Lower leg skin (tissue), 3 donors: Measurements from ENCODE around the gene NAA20.

Experiments
- CTCF ChIP-seq, 3 donors: fragments of 450-650 bp; IDR thresholded peaks; one replicate each; pipeline ENCODE4 v1.5.1; 2016; ENCODE audit warnings: antibody characterized with exemption in 3 of 3, mild to moderate bottlenecking in 3 of 3, moderate library complexity in 2 of 3
- POLR2A ChIP-seq, 2 donors: fragments of 450-650 bp; IDR thresholded peaks; one replicate each; pipeline ENCODE4 v1.6.1; 2016 to 2017; ENCODE audit warnings: antibody characterized with exemption in 2 of 2, mild to moderate bottlenecking in 1 of 2, moderate library complexity in 1 of 2

- no peak for TF ChIP-seq CTCF (IDR thresholded peaks at IDR 0.05)
- TF ChIP-seq POLR2A (IDR thresholded peaks at IDR 0.05) = no peak
These were observed 34.6 kb downstream of the NAA20 start for GRCh38 chr20:20051767-20052073.
